HCT116 (cell line): ENCODE data around the gene EPS15. TPM values are rescaled to one million over a fixed set of nuclear protein-coding genes. Genes with fewer than 3 reads are reported as not detected.
"Not testable (repeated sequence)": the region's sequence is repeated elsewhere in the genome, so short reads cannot be mapped to it uniquely, and the experiment has no call there.

ENCODE experiments used
- ATAC-seq: fragments of 200-7000 bp; cut with Tn5 transposase; 2 replicates; pipeline ENCODE4 v1.9.1; 2020; ENCODE audit warnings: mild to moderate bottlenecking, moderate library complexity
- BruUV-seq: library from RNA; stranded (reverse); fragments of 400-500 nt; replicated peaks from 2 replicates; lab custom pipeline; 2021; lab: Mats Ljungman, UMichigan
- CTCF ChIA-PET: fragments of 300-600 bp; sonication (Branson Sonifier 250); formaldehyde crosslinking; loops from one replicate; lab custom pipeline; 2021; ENCODE audit warnings: antibody characterized with exemption; lab: Charles Lee
- POLR2A ChIA-PET: fragments of 300-600, 350-600 bp; sonication (Branson Sonifier 250); formaldehyde crosslinking; loops from one replicate; lab custom pipeline; 2021; ENCODE audit warnings: antibody characterized with exemption; lab: Charles Lee
- RAD21 ChIA-PET, 2 experiments: fragments of 300-600 bp; sonication (Branson Sonifier 250); formaldehyde crosslinking; loops; one replicate each; lab custom pipeline; 2023; ENCODE audit warnings: low total read pairs in 2 of 2; ENCODE audit not compliant: uncharacterized antibody in 2 of 2, unreplicated experiment in 2 of 2, low non-redundant PET in 1 of 2; lab: Charles Lee
- DNase-seq: peaks from one replicate; pipeline ENCODE4 v3.0.0-alpha.2; 2010; ENCODE audit warnings: low read depth, low spot score
- H2AFZ ChIP-seq: fragments of 200-600 bp; shearing (Covaris generic), sonication (generic); 2 replicates; pipeline ENCODE4 v1.6.1; 2017; ENCODE audit warnings: low read depth, mixed run types, mixed read lengths, antibody characterized with exemption, low read length; ENCODE audit not compliant: poor library complexity, severe bottlenecking
- H3K27ac ChIP-seq: 2 replicates; pipeline ENCODE4 v1.5.1; 2012; ENCODE audit warnings: low read depth, low read length
- H3K27me3 ChIP-seq: fragments of 200-600 bp; sonication (generic); 2 replicates; pipeline ENCODE4 v1.6.1; 2016; ENCODE audit warnings: mixed run types, low read length, mixed read lengths; ENCODE audit not compliant: insufficient read depth
- H3K36me3 ChIP-seq, 2 experiments: fragments of 200-500 bp in 1 of 2; fragments of 200-600 bp in 1 of 2; sonication (Bioruptor generic) in 1 of 2; sonication (generic) in 1 of 2; 2 replicates each; pipeline versions ENCODE4 v1.5.1 to v1.6.1; 2014 to 2016; ENCODE audit warnings: low read length in 2 of 2, inconsistent platforms in 1 of 2, mixed read lengths in 1 of 2, mixed run types in 1 of 2; ENCODE audit not compliant: insufficient read depth in 2 of 2, control insufficient read depth in 1 of 2
- H3K4me1 ChIP-seq, 2 experiments: fragments of 200-600 bp in 1 of 2; sonication (generic) in 1 of 2; 2 replicates each; pipeline versions ENCODE4 v1.5.1 to v1.6.1; 2012 to 2017; ENCODE audit warnings: low read length in 2 of 2, inconsistent platforms in 1 of 2, mild to moderate bottlenecking in 1 of 2, mixed read lengths in 1 of 2, mixed run types in 1 of 2, moderate library complexity in 1 of 2; ENCODE audit not compliant: insufficient read depth in 2 of 2, control insufficient read depth in 1 of 2
- H3K4me2 ChIP-seq: fragments of 200-600 bp; sonication (generic); 2 replicates; pipeline ENCODE4 v1.6.1; 2017; ENCODE audit warnings: mixed run types, low read length, mixed read lengths
- H3K4me3 ChIP-seq, 2 experiments: fragments of 200-600 bp in 1 of 2; sonication (generic) in 1 of 2; replicated peaks in 1 of 2; 2 replicates each; pipeline ENCODE4 v1.5.1; 2011 to 2016; ENCODE audit warnings: low read length in 2 of 2, control low read depth in 1 of 2, low read depth in 1 of 2, mild to moderate bottlenecking in 1 of 2, mixed read lengths in 1 of 2, mixed run types in 1 of 2
- H3K79me2 ChIP-seq: fragments of 200-600 bp; sonication (generic); 2 replicates; pipeline ENCODE4 v1.6.1; 2017; ENCODE audit warnings: mild to moderate bottlenecking, mixed run types, low read length, moderate library complexity, mixed read lengths; ENCODE audit not compliant: insufficient read depth
- H3K9ac ChIP-seq: fragments of 200-600 bp; sonication (generic); 2 replicates; pipeline ENCODE4 v1.6.1; 2016; ENCODE audit warnings: low read length, mixed read lengths
- H3K9me2 ChIP-seq: fragments of 200-600 bp; sonication (generic), shearing (Covaris generic); 2 replicates; pipeline ENCODE4 v1.6.1; 2017; ENCODE audit warnings: mixed run types, mild to moderate bottlenecking, moderate library complexity; ENCODE audit not compliant: insufficient read depth
- H3K9me3 ChIP-seq, 2 experiments: fragments of 200-500 bp in 1 of 2; fragments of 200-600 bp in 1 of 2; sonication (Bioruptor generic) in 1 of 2; sonication (generic) in 1 of 2; 2 replicates each; pipeline ENCODE4 v1.6.1; 2014 to 2017; ENCODE audit warnings: low read length in 2 of 2, mixed read lengths in 2 of 2, inconsistent platforms in 1 of 2, low read depth in 1 of 2, mild to moderate bottlenecking in 1 of 2, mixed run types in 1 of 2, moderate library complexity in 1 of 2; ENCODE audit not compliant: control insufficient read depth in 1 of 2, insufficient read depth in 1 of 2
- H4K20me1 ChIP-seq: fragments of 200-600 bp; sonication (generic), shearing (Covaris generic); 2 replicates; pipeline ENCODE4 v1.6.1; 2017; ENCODE audit warnings: mixed run types, mild to moderate bottlenecking, moderate library complexity; ENCODE audit not compliant: insufficient read depth
- CEBPB ChIP-seq: IDR thresholded peaks from 2 replicates; pipeline ENCODE4 v1.6.1; 2012; ENCODE audit warnings: low read depth
- EGR1 ChIP-seq: IDR thresholded peaks from 2 replicates; pipeline ENCODE4 v1.6.1; 2012; ENCODE audit warnings: low read depth
- ELF1 ChIP-seq: IDR thresholded peaks from 2 replicates; pipeline ENCODE4 v1.6.1; 2012; ENCODE audit warnings: low read depth, borderline replicate concordance
- EZH2phosphoT487 ChIP-seq: fragments of 200-600 bp; IDR thresholded peaks from 2 replicates; pipeline ENCODE4 v1.6.1; 2018; ENCODE audit warnings: antibody characterized with exemption, borderline replicate concordance
- JUND ChIP-seq: IDR thresholded peaks from 2 replicates; pipeline ENCODE4 v1.6.1; 2012
- POLR2A ChIP-seq: IDR thresholded peaks from 2 replicates; pipeline ENCODE4 v1.7.0; 2011; ENCODE audit warnings: borderline replicate concordance; ENCODE audit not compliant: insufficient read depth, insufficient read length; ENCODE audit errors: extremely low read depth
- POLR2AphosphoS5 ChIP-seq: IDR thresholded peaks from 2 replicates; pipeline ENCODE4 v1.6.1; 2011; ENCODE audit warnings: mild to moderate bottlenecking, low read depth, low read length, moderate library complexity
- SIN3A ChIP-seq: IDR thresholded peaks from 2 replicates; pipeline ENCODE4 v1.6.1; 2012; ENCODE audit warnings: low read depth
- SP1 ChIP-seq: IDR thresholded peaks from 2 replicates; pipeline ENCODE4 v1.6.1; 2012; ENCODE audit warnings: low read depth
- SRF ChIP-seq: IDR thresholded peaks from 2 replicates; pipeline ENCODE4 v1.6.1; 2012; ENCODE audit warnings: low read depth
- TCF7L2 ChIP-seq: IDR thresholded peaks from 2 replicates; pipeline ENCODE4 v1.7.0; 2011; ENCODE audit warnings: borderline replicate concordance, inconsistent platforms; ENCODE audit not compliant: insufficient read depth, insufficient read length; ENCODE audit errors: extremely low read depth
- YY1 ChIP-seq: IDR thresholded peaks from 2 replicates; pipeline ENCODE4 v1.6.1; 2011; ENCODE audit warnings: low read length, low read depth, moderate library complexity, mild to moderate bottlenecking; ENCODE audit not compliant: insufficient replicate concordance; ENCODE audit errors: extremely low read depth
- ZNF274 ChIP-seq: fragments of 200-500 bp; sonication (Bioruptor generic); IDR thresholded peaks from 2 replicates; pipeline ENCODE4 v1.6.1; 2014; ENCODE audit warnings: mild to moderate bottlenecking, low read depth, low read length, inconsistent platforms
- intact Hi-C: fragments of 100-400 bp; cut with micrococcal nuclease; formaldehyde crosslinking; loops from 2 replicates; pipeline ENCODE4 v1.10.0; 2022
- total RNA-seq: library from RNA; stranded (reverse); gene quantifications from one replicate; pipeline ENCODE4 v1.2.1, GENCODE V29; 2021; ENCODE audit not compliant: unreplicated experiment
- TF ChIP-seq, protein P1 (sequence below), 3 experiments: fragments of 200-600 bp in 1 of 3; sonication (generic) in 1 of 3; IDR thresholded peaks in 2 of 3; conservative IDR thresholded peaks in 1 of 3; 2 replicates each; pipeline ENCODE4 v1.5.1; 2012 to 2017; ENCODE audit warnings: low read depth in 2 of 3, low read length in 2 of 3, antibody characterized with exemption in 1 of 3, borderline replicate concordance in 1 of 3, control low read depth in 1 of 3, mild to moderate bottlenecking in 1 of 3, mixed read lengths in 1 of 3, mixed run types in 1 of 3, moderate library complexity in 1 of 3; ENCODE audit not compliant: insufficient read depth in 1 of 3
- TF ChIP-seq, protein P2 (sequence below): IDR thresholded peaks from 2 replicates; pipeline ENCODE4 v1.6.1; 2012

Gene EPS15
- total RNA-seq, 1 experiment from 2014 or later, result 41.2 TPM

DNA sequence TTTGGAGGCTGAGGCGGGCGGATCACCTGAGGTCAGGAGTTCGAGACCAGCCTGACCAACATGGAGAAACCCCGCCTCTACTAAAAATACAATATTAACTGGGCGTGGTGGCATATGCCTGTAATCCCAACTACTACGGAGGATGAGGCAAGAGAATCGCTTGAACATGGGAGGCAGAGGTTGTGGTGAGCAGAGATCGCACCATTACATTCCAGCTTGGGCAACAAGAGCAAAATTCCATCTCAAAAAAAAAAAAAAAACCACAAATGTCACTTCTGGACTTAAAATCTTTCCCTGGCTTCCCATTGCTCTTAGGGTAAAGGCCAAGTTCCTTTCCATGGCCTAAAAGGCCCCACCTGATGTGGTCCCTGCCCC is 194.1 kb downstream of the EPS15 start:
- H3K27me3 ChIP-seq, BruUV-seq: not testable (repeated sequence)

DNA sequence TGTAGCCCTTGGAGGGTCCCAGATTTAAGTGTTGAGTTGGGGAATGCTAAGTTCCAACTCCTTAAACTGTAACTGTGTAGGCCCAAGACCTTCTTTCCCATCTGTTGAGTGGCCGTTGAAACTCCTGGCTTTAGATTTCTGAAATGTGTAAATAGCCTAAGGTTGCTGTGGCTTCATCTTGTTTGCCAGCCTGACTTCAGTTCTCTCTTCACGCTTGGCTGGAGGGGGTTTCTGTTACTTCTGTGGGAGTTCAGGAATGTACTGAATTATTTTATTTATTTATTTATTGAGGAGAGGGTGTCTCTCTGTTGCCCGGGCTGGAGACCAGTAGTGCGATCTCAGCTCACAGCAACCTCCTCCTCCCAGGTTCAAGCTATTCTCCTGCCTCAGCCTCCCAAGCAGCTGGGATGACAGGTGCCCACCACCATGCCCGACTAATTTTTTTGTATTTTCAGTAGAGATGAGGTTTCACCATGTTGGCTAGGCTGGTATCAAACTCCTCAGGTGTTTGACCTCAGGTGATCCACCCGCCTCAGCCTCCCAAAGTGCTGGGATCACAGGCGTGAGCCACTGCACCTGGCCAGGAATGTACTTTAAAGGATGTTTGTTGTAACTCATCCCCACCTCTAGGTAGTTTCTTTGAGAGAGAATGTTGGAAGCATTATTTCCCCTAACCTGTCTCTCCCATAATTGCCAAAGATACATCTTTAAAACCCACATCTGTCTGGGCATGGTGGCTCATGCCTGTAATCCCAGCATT is 194.6 kb downstream of the EPS15 start:
- no peak for ATAC-seq
- Histone ChIP-seq H3K4me2 (peak overlapping the region; percentile 21; the same call in 1 of the 2 replicates), H3K9ac (no peak overlapping the region), H3K4me1 (peaks cover 0 to 21% of the 10 kb centered on the region in 2 experiments; a peak in 2 of 4 replicates), H3K27me3 (no peaks in the 10 kb centered on the region), H4K20me1 (no peaks in the 10 kb centered on the region), H3K27ac (no peak overlapping the region), H2AFZ (no peak overlapping the region), H3K9me2 (no peaks in the 10 kb centered on the region), H3K4me3 (no peak overlapping the region), H3K79me2 (peaks cover 2% of the 10 kb centered on the region; the same call in 1 of the 2 replicates), H3K36me3 (no peaks in the 10 kb centered on the region), H3K9me3 (no peaks in the 10 kb centered on the region)
- no peak for DNase-seq
- intact Hi-C loops, result no loop called here
- ChIA-PET RAD21 (no interaction called here), CTCF (no interaction called here), POLR2A (no interaction called here)
- BruUV-seq, result no TSS peak
- no peak for TF ChIP-seq EZH2phosphoT487
- TF ChIP-seq, protein P1, sequence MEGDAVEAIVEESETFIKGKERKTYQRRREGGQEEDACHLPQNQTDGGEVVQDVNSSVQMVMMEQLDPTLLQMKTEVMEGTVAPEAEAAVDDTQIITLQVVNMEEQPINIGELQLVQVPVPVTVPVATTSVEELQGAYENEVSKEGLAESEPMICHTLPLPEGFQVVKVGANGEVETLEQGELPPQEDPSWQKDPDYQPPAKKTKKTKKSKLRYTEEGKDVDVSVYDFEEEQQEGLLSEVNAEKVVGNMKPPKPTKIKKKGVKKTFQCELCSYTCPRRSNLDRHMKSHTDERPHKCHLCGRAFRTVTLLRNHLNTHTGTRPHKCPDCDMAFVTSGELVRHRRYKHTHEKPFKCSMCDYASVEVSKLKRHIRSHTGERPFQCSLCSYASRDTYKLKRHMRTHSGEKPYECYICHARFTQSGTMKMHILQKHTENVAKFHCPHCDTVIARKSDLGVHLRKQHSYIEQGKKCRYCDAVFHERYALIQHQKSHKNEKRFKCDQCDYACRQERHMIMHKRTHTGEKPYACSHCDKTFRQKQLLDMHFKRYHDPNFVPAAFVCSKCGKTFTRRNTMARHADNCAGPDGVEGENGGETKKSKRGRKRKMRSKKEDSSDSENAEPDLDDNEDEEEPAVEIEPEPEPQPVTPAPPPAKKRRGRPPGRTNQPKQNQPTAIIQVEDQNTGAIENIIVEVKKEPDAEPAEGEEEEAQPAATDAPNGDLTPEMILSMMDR (IDR thresholded peaks at IDR 0.05 in 2 of 3, conservative IDR thresholded peaks at IDR 0.05 in 1 of 3; ENCODE audit: borderline replicate concordance in 1 of 3, insufficient read depth in 1 of 3, low read depth in 2 of 3, low read length in 2 of 3), result no peak
- TF ChIP-seq SRF, result no peak
- no peak for TF ChIP-seq POLR2A
- TF ChIP-seq ZNF274, result no peak
- no peak for TF ChIP-seq ELF1
- no peak for TF ChIP-seq TCF7L2
- TF ChIP-seq CEBPB, result no peak
- TF ChIP-seq, protein P2, sequence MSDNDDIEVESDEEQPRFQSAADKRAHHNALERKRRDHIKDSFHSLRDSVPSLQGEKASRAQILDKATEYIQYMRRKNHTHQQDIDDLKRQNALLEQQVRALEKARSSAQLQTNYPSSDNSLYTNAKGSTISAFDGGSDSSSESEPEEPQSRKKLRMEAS, result no peak
- no peak for TF ChIP-seq POLR2AphosphoS5
- TF ChIP-seq SP1, result no peak
- no peak for TF ChIP-seq SIN3A
- TF ChIP-seq EGR1, result no peak
- TF ChIP-seq YY1, result no peak
- no peak for TF ChIP-seq JUND

More for the DNA sequence above, 194.1 kb downstream of the EPS15 start:
- H3K36me3 ChIP-seq, H3K79me2 ChIP-seq, H2AFZ ChIP-seq, H4K20me1 ChIP-seq, DNase-seq, RAD21 ChIA-PET, ATAC-seq, H3K27ac ChIP-seq, H3K9me2 ChIP-seq, H3K9ac ChIP-seq, H3K4me3 ChIP-seq, POLR2A ChIA-PET, CTCF ChIA-PET, intact Hi-C loops, H3K9me3 ChIP-seq: not testable (repeated sequence)
- H3K4me1 ChIP-seq, result peaks cover 5 to 26% of the 10 kb centered on the region in 2 experiments; a peak in 3 of 4 replicates
- peak overlapping the region; percentile 21; the same call in 1 of the 2 replicates for H3K4me2 ChIP-seq
